Activated CD8-positive, alpha-beta memory T cell treated with anti-CD3 and anti-CD28 coated beads for 1 hour (primary cell): ENCODE results near the gene RABGAP1L.
"Not testable (repeated sequence)": the region's sequence is repeated elsewhere in the genome, so short reads cannot be mapped to it uniquely, and the experiment has no call there.

Experiments used
- DNase-seq, 2 donors: peaks; one replicate each; pipeline ENCODE4 v3.0.0-alpha.2; 2020; ENCODE audit warnings: low read depth in 1 of 2; ENCODE audit errors: extremely low read depth in 1 of 2

Gene RABGAP1L

DNA sequence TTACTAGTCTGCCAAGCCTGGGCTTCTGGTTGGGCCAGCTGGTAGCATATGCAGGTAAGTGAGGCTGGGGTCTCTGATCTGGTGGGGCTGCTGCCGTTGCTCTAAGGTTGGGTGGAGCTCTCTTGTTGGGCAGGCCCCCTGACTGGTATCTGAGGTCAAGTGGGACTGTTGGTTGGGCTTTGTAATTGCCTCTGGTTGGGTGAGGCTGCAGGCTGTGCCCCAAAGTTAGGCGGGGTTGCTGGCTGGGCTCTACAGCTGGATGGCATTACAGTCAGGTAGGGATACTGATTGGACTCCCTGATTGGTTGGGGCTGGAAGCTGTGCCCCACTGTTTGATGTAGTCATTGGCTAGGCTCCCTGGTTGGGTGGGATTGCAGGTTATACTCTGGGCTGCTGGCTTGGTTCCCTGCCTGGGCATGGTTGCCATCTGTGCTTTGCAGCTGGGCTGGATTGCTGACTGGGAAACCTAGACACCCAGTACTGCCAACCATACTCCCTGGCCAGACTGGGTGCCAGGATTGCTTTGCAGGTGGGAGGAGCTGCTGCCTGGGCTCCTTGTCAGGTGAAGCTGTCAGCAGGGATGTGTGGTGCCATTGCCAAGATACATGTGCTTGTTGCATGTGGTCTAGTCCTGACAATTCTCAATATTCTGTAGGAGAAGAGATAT, 130.5 kb downstream of the RABGAP1L start:
- DNase-seq, result no peak

- no peak for DNase-seq
Measured at GRCh38 chr1:174291059-174291458, 131.7 kb downstream of the RABGAP1L start.

GRCh38 chr1:174296309-174296708, 137.0 kb downstream of the RABGAP1L start:
- no peak for DNase-seq

GRCh38 chr1:174297351-174297750, 138.0 kb downstream of the RABGAP1L start:
- no peak for DNase-seq

DNA sequence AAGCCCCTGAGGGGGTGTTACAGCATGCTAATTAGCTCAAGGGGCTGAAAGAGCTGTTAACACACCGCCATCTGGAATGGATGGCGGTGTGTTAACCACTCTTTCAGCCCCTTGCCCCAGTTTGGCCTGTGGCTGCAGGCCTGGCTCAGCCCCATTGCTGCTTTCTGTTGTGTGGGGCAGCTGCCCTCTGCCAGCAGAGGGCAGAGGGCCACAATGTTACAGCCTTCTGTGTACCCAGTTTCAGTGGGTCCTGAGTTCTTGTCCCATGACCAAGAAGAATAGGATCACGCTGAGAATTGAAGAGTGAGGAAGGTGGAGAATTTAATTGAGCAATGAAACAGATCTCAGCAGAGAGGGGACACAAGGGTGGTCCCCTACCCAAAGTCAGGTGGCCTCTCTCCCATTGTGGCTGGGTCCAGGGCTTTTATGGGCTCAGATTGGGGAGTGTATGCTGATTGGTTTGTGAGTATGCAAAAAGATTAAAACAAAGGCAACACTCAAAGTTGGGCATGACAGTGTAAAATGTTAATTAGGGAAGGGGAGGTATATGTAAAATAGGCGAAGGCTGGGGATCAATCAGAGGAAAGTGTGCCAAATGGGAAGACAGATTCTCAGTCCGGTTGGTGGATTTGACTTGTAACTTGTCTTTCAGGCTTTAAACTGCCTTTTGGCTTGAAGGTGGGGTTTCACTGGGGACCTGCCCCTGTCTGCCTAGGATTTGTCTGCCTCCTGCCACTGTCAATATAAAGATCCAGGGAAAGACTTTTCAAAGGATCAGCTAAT, 142.2 kb downstream of the RABGAP1L start:
- DNase-seq, result no peak

DNA sequence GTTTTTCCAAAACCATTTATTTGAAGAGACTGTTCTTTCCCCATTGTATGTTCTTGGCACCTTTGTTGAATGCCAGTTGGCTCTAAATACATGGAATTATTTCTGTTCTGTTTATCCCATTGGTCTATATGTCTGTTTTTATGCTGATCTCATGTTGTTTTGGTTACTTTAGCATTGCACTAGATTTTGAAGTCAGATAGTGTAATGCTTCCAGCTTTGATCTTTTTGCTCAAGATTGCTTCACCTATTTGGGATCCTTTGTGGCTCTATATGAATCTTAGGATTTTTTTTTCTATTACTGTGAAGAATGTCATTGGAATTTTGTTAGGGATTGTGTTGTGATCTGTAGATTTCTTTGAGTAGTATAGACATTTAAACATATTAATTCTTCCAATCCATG, 149.3 kb downstream of the RABGAP1L start:
- DNase-seq, result no peak

DNA sequence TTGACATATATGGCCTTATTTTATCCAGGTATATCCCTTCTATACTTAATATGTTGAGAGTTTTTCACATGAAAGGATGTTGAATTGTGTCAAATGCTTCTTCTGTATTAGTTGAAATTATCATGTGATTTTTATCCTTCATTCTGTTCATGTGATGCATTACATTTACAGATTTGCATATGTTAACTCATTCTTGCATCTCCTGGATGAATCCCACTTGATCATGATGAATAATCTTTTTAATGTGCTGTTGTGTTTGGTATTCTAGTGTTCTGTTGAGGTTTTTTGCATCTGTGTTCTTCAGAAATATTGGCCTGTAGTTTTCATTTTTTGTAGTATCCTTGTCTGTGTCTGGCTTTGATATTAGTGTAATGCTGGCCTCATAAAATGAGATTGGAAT, 150.2 kb downstream of the RABGAP1L start:
- no peak for DNase-seq

- DNase-seq, result no peak
Measured at GRCh38 chr1:174314433-174314832, 155.1 kb downstream of the RABGAP1L start.

DNA sequence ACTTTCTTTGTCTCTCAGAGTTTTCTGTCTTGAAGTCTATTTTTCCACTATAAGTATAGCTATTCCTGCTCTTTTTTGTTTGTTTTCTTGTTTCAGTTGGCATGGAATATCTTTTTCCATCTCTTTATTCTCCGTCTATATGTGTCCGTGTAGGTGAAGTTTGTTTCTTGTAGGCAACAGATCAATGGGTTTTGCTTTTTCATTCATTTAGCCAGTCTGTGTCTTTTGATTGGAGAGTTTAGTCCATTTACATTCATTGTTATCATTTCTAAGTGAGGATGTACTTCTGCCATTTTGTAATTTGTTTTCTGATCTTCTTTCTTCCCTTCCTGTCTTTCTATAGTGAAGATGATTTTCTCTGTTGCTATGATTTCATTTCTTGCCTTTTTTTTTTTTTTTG, 155.9 kb downstream of the RABGAP1L start:
- no peak for DNase-seq

DNA sequence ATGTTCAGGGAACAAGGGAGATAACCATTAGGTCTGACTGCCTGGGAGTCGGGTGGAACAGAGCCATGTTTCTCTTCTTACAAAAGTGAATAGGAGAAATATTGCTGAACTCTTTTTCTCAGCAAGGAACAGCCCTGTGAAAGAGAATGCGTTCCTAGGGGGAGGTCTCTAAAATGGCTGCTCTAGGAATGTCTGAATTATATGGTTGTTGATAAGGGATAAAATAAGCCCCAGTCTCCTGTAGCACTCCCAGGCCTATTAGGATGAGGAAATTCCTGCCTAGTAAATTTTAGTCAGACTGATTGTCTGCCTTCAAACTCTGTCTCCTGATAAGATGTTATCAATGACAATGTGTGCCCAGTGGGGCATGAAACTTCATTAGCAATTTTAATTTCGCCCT, 161.6 kb downstream of the RABGAP1L start:
- DNase-seq, result not testable (repeated sequence)

DNA sequence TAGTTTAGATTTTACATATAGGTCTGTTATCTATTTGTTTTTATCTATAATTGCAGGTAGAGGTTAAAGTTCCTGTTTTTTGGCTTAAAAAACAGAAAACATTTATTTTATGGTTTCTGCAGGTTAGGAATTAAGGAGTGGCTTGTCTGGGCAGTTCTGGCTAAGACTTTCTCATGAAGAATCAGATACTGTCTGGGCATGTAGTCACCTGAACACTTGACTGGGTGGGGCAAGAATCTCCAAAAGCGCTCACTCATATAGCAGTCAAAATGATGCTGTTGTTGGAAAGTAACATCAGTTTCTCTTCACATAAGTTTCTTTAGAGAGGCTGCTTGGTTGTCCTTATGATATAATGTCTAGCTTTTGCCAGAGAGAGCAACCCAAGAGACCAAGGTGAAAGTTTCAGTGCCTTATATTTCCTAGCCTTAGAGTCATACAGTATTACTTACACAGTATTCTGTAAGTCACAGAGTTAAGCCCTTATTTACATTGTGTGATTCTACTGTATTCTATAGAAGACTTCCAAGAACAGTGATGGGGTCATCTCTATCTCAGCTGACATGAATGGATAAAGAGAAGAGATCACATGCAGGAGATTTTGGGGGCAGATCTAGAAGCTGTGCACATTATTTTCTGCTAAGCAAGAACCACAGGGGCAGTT, 163.0 kb downstream of the RABGAP1L start:
- DNase-seq, result no peak

GRCh38 chr1:174324493-174324892, 165.2 kb downstream of the RABGAP1L start:
- no peak for DNase-seq

DNA sequence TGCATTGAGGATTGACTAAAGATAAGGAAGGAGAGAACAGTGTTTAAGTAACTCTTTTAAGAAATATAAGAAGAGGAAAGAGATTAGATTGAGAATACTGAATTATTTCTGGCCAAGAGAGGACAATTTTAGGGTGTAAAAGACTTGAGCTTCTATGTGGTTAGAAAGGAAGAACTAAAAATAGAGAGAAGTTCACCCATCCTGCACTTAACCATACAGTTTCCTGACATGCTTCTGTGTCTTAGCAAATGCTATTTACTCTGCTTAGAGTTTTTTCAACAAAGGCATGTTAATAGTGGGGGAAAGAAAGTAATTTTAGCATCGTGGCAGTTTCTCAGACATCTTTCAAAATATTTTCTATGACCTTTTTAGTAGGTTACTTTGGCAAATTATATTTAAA, 165.6 kb downstream of the RABGAP1L start:
- no peak for DNase-seq

- no peak for DNase-seq
Measured at GRCh38 chr1:174326278-174326677, 167.0 kb downstream of the RABGAP1L start.

DNA sequence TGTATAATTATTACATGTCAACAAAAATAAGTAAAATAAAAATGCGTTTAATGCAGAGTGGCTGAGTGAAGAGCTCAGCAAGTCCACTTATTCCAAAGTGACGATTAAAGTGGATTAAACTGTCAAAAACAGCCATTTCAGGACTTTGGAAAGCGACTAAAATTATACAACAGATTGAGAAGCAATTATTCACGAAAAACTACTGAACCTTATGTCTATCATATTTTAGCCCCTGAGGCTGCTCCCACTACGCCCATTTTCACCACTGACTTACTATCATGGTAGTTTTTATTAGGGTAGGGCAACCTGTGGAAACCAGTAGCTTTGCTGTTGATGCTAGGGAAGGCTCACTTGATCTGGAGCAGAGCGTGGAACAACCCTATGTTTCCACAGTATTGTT, 174.1 kb downstream of the RABGAP1L start:
- no peak for DNase-seq

GRCh38 chr1:174337000-174337681, 177.8 kb downstream of the RABGAP1L start:
- no peak for DNase-seq

DNA sequence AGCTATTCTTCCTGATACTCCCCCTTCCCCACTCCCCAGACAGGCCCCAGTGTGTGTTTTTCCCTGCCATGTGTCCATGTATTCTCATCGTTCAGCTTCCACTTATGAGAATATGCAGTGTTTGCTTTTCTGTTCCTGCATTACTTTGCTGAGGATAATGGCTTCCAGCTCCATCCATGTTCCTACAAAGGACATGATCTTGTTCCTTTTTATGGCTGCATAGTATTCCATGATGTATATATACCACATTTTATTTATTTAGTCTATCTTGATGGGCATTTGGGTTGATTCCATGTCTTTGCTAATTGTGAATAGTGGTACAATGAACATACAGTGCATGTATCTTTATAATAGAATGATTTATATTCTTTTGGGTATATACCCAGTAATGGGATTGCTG, 181.1 kb downstream of the RABGAP1L start:
- DNase-seq, result not testable (repeated sequence)

DNA sequence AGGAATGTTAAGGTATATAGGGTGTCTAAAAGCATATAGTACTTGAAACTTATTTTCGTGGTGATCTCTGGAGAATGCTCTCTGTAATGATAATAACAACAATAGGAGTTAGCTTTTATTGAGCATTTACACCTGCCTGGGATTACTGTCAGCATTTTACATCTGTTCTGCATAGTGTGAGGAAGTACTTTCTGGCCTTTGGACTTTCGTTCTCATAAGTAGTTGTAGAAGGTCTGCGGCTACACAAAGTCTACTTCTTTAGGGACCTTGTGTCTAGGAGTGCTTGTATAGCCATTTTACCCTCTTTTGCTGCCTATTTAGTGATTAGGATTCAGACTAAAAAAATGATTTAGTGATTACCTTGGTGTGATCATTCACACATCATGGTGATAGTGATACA, 184.8 kb downstream of the RABGAP1L start:
- DNase-seq, result no peak

- no peak for DNase-seq
Measured at GRCh38 chr1:174352117-174352516, 192.8 kb downstream of the RABGAP1L start.

DNA sequence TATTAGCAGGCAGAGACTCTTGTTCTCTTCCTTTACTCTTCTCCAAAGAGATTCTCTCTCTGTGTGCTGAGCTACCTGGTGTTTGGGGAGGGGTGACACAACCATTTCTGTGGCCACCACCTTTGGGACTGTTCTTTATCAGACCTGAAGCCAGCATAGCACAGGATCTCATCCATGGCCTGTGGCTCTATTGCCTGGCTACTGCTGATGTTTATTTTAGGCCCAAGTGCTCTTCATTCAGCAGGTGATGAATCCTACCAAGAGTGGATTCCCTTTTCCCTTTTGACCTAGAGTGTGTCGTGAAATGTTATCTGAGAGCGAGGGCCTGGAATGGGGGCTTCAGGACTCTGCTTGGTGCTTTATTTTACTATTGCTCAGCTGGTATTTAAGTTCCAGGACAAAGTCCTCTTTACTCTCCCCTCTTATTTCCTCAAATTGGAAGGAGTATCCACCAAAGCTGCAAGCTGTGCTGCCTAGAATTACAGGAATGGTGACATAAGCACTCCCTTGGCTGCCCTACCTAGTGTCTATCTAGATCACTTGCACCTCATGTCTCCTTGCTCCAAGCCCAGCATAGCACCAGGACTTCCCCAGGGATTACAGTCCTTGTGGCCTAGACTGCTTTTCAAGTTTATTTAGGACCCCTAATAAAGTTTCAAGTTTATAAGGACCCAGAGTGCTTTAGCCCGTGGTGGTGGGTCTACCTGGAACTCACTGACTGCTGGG, 193.7 kb downstream of the RABGAP1L start:
- no peak for DNase-seq

GRCh38 chr1:174358344-174358743, 199.0 kb downstream of the RABGAP1L start:
- DNase-seq, result no peak
